Body of pancreas (tissue), 4 donors: ENCODE results near the gene GGCT. TPM values are rescaled to one million over a fixed set of nuclear protein-coding genes. Genes with fewer than 3 reads are reported as not detected.

Source experiments
- ATAC-seq: fragments of 150-250 bp; one replicate; pipeline ENCODE4 v1.9.1; 2016
- DNase-seq, 4 donors: peaks; one replicate each; pipeline ENCODE4 v3.0.0-alpha.2; 2019
- H3K27ac ChIP-seq, 4 donors: fragments of 200-600 bp; sonication (generic); 1 replicate in 3 of 4; 2 replicates in 1 of 4; pipeline versions ENCODE4 v1.5.1 to v1.6.1; 2016 to 2019; ENCODE audit warnings: mild to moderate bottlenecking in 1 of 4, mixed read lengths in 1 of 4, moderate library complexity in 1 of 4
- H3K27me3 ChIP-seq, 2 donors: fragments of 200-600 bp; sonication (generic); one replicate each; pipeline ENCODE4 v1.6.0; 2016; ENCODE audit warnings: mild to moderate bottlenecking in 1 of 2
- H3K36me3 ChIP-seq, 2 donors: fragments of 200-600 bp; sonication (generic); replicated peaks in 1 of 2; 2 replicates each; pipeline ENCODE4 v1.5.1; 2016; ENCODE audit warnings: low read depth in 2 of 2; ENCODE audit not compliant: insufficient read depth in 1 of 2
- H3K4me1 ChIP-seq: fragments of 200-600 bp; sonication (generic); one replicate; pipeline ENCODE4 v1.6.0; 2016
- H3K4me3 ChIP-seq, 2 donors: fragments of 200-600 bp; sonication (generic); 1 replicate in 1 of 2; 2 replicates in 1 of 2; pipeline ENCODE4 v1.5.1; 2016 to 2019
- H3K9me3 ChIP-seq, 3 donors: fragments of 200-600 bp; sonication (generic); 1 replicate in 2 of 3; 2 replicates in 1 of 3; pipeline ENCODE4 v1.5.1; 2016
- CTCF ChIP-seq, 7 experiments: fragments of 450-650 bp in 4 of 7; fragments of 200-600 bp in 3 of 7; sonication (generic) in 3 of 7; IDR thresholded peaks; one replicate each; pipeline ENCODE4 v1.5.1; 2016 to 2019; ENCODE audit warnings: antibody characterized with exemption in 7 of 7
- POLR2A ChIP-seq, 3 donors: fragments of 450-650 bp; IDR thresholded peaks; one replicate each; pipeline ENCODE4 v1.6.1; 2016; ENCODE audit warnings: antibody characterized with exemption in 3 of 3, mild to moderate bottlenecking in 2 of 3
- WGBS, 2 donors: methylation state at CpG; one replicate each; pipeline ENCODE4 v1.1.5; 2017; 5-methylcytosine and 5-hydroxymethylcytosine counted together
- intact Hi-C: fragments of 100-400 bp; cut with DNase I; formaldehyde crosslinking; loops from one replicate; pipeline ENCODE4 v1.15.1; 2023
- total RNA-seq, 2 donors: library from RNA; depleted of rRNA; stranded (reverse); fragments of >200 nt; gene quantifications; one replicate each; pipeline ENCODE4 v1.1.0, GENCODE V29; 2016

Gene GGCT
- total RNA-seq, 2 donors from 2014 or later, result 13.5 to 42.2 TPM

- TF ChIP-seq POLR2A (IDR thresholded peaks at IDR 0.05) (no peak), CTCF (IDR thresholded peaks at IDR 0.05) (no peak)
- 77 to 87% methylated on average over 7 of the region's 7 CpGs for WGBS, 2 donors
- ATAC-seq (no peak), DNase-seq (peak in 1 of 4 donors; percentile 30)
- H3K27me3 ChIP-seq, result no peaks in the 10 kb centered on the region
- intact Hi-C loops, result no loop called here
- H3K36me3 ChIP-seq, result no peaks in the 10 kb centered on the region
- H3K9me3 ChIP-seq, result no peaks in the 10 kb centered on the region
- H3K4me1 ChIP-seq, result peaks cover 20% of the 10 kb centered on the region
- peak overlapping the region in 3 of 4 donors; percentile 66 to 88 (median 81) for H3K27ac ChIP-seq
- H3K4me3 ChIP-seq, result no peak overlapping the region
Observed at GRCh38 chr7:30549931-30550493, 45.4 kb upstream of the GGCT start.

- WGBS, 2 donors, result 14 to 16% methylated on average over 6 of the region's 6 CpGs
- Histone ChIP-seq H3K4me1 (peaks cover 20% of the 10 kb centered on the region), H3K9me3 (no peaks in the 10 kb centered on the region), H3K36me3 (no peaks in the 10 kb centered on the region), H3K4me3 (no peak overlapping the region), H3K27me3 (no peaks in the 10 kb centered on the region), H3K27ac (peak overlapping the region in 2 of 4 donors; percentile 52 to 54)
- intact Hi-C loops, result no loop called here
- TF ChIP-seq POLR2A (IDR thresholded peaks at IDR 0.05) (no peak), CTCF (IDR thresholded peaks at IDR 0.05) (peak; percentile 74 to 94 (median 93))
- peak; percentile 80 to 85 (median 81) for DNase-seq
- peak; percentile 84 for ATAC-seq
Observed at GRCh38 chr7:30548845-30549244, 44.2 kb upstream of the GGCT start.

DNA sequence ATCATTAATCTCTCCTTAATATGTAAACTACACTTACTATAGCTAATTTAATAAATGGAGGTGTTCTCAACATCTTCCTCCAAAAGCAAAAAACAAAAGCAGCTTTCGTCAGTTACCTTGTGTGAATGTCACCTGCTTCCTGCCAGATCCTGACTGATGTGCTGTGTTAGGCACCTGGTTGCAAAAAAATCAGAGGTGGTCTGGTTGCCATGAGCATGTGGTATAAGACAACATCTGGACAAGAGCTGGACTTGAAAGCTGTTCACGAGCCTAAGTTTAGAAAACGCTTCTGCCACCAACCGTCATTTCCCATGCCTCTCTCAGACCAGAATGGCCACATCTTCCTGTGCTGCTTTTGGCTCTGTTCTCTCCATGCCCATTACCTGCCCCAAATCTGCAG is 42.0 kb upstream of the GGCT start:
- WGBS, 2 donors, result 92 to 97% methylated on average over 4 of the region's 4 CpGs
- DNase-seq (no peak), ATAC-seq (no peak)
- intact Hi-C loops, result no loop called here
- H3K27me3 ChIP-seq, result no peaks in the 10 kb centered on the region
- no peaks in the 10 kb centered on the region for H3K9me3 ChIP-seq
- no peak overlapping the region for H3K4me3 ChIP-seq
- no peaks in the 10 kb centered on the region for H3K36me3 ChIP-seq
- no peak overlapping the region for H3K27ac ChIP-seq
- TF ChIP-seq POLR2A (IDR thresholded peaks at IDR 0.05) (no peak), CTCF (IDR thresholded peaks at IDR 0.05) (no peak)
- peaks cover 19% of the 10 kb centered on the region for H3K4me1 ChIP-seq

DNA sequence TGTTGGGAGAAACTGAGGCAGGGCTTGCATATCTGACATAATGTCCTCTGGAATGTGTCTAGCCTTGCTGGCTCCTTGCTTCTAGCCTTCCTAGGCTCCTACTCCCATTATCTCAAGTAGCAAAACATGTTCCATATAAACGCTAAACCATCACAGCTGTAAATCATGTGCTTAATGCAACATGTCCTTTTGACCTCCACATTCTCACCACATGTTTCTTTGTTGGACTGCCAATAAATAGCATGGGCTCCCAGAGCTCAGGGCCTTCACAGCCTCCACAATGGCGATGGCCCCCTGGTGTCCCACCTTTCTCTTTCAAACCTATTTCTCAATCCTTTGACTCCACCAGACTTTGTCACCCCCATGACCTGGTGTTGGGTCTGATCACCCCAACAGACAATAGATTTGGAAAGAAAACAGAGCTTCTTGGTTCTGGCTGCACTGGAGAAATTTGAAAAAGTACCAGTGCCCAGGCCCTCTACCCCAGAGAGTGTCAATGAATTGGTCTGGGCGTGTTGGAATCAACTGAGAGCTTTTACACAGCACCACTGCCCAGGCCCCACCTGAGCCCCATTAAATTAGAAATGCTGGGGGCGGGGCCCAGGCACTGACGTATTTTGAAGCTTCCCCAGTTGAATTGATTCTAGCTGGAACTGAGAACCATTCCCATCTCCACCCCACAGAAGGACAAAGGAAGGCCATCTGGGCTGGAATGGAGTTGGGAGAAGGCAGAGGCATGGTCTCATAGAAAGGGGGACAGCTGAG is 41.3 kb upstream of the GGCT start:
- TF ChIP-seq CTCF (IDR thresholded peaks at IDR 0.05) (no peak), POLR2A (IDR thresholded peaks at IDR 0.05) (no peak)
- ATAC-seq (no peak), DNase-seq (no peak)
- Histone ChIP-seq H3K36me3 (no peaks in the 10 kb centered on the region), H3K27ac (no peak overlapping the region), H3K4me1 (peaks cover 13% of the 10 kb centered on the region), H3K27me3 (no peaks in the 10 kb centered on the region), H3K9me3 (no peaks in the 10 kb centered on the region), H3K4me3 (no peak overlapping the region)
- intact Hi-C loops, result no loop called here
- WGBS, 2 donors, result 72 to 78% methylated on average over 5 of the region's 5 CpGs
